BE2C (cell line): Measurements from ENCODE around the gene CSTB.

Source experiments
- DNase-seq: peaks from one replicate; pipeline ENCODE4 v3.0.0-alpha.2; 2020
- H3K27me3 ChIP-seq: fragments of 250-450 bp; sonication (Bioruptor Pico); 2 replicates; pipeline ENCODE4 v1.5.1; 2020; ENCODE audit warnings: mild to moderate bottlenecking
- H3K36me3 ChIP-seq: fragments of 250-450 bp; sonication (Bioruptor Pico); 2 replicates; pipeline ENCODE4 v1.5.1; 2020; ENCODE audit warnings: mild to moderate bottlenecking
- H3K4me1 ChIP-seq: fragments of 250-450 bp; sonication (Bioruptor Pico); 2 replicates; pipeline ENCODE4 v1.5.1; 2020
- H3K4me3 ChIP-seq: 2 replicates; pipeline ENCODE4 v1.5.1; 2011; ENCODE audit warnings: low read depth, low read length
- H3K9me3 ChIP-seq: fragments of 250-450 bp; sonication (Bioruptor Pico); 2 replicates; pipeline ENCODE4 v1.5.1; 2020
- CTCF ChIP-seq: IDR thresholded peaks from 2 replicates; pipeline ENCODE4 v1.5.1; 2012; ENCODE audit warnings: mild to moderate bottlenecking, low read depth, low read length

CSTB gene

GRCh38 chr21:43797415-43797814 is 21.3 kb upstream of the CSTB start:
- no peaks in the 10 kb centered on the region for H3K9me3 ChIP-seq
- H3K4me1 ChIP-seq: no peaks in the 10 kb centered on the region
- no peak for TF ChIP-seq CTCF
- no peaks in the 10 kb centered on the region for H3K27me3 ChIP-seq
- no peak overlapping the region for H3K4me3 ChIP-seq
- peaks cover 95% of the 10 kb centered on the region for H3K36me3 ChIP-seq
- DNase-seq: no peak

DNA sequence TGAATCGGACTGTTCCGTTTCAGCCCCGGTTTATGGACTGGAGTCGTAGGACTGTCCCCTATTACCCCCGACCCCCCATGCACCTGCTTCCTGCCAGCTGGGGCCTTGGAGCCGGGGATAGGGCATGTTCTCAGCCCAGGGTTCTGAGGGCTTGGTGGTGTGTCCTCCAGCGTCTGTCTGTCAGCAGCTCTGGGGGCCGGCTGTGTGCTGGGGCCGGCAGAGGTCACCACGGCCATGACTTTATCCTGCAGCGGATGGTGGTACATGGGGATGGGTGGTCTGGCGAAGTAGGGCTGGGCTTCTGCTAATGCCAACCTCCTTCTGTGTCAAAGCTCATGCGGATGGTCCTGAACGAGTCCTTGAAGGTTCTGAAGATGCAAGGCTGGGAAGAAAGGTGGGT is 18.7 kb upstream of the CSTB start:
- no peak for TF ChIP-seq CTCF
- no peaks in the 10 kb centered on the region for H3K27me3 ChIP-seq
- H3K4me3 ChIP-seq: no peak overlapping the region
- H3K36me3 ChIP-seq: peaks cover 88% of the 10 kb centered on the region
- DNase-seq: no peak
- no peaks in the 10 kb centered on the region for H3K4me1 ChIP-seq
- no peaks in the 10 kb centered on the region for H3K9me3 ChIP-seq

DNA sequence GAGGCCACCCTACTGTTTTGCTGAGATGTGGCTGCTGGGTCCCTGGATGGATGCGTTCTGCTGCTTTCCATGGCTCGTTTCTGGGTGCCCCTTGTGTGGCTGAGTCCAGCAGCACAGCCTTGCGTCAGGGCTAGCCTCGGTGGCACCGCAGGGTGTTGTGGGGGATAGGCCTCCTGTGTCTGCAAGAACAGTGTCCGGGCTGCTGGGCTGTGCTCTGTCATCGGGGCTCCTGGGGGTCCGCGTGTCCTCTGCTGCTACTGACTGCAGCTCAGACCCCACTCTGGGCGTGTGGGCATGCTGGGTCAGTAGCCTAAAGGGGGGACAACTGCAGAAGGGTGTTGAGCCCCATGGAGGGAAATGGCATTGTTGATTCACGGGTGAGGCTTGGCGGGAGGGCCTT is 18.2 kb upstream of the CSTB start:
- no peaks in the 10 kb centered on the region for H3K9me3 ChIP-seq
- peaks cover 84% of the 10 kb centered on the region for H3K36me3 ChIP-seq
- H3K4me3 ChIP-seq: no peak overlapping the region
- no peak for TF ChIP-seq CTCF
- no peaks in the 10 kb centered on the region for H3K4me1 ChIP-seq
- no peak for DNase-seq
- H3K27me3 ChIP-seq: no peaks in the 10 kb centered on the region

DNA sequence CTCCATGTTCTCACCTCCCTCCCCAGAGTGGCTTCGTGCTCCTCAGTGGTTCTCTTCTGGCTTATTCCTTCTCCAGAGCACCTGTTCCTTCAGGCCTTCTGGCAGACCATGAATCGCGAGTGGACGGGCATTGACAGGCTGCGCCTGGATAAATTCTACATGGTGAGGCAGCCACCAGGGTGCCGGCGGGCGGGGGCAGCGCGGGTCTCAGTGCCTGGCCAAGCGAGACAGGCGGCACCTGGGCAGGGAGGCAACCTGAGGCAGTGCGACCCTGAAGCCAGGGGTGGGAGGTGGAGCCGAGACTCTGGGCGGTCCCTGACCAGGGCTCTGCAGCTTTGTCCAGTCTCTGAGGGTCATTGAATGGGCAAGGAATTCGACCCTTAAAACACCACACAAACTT is 17.1 kb upstream of the CSTB start:
- Histone ChIP-seq H3K4me1 (no peaks in the 10 kb centered on the region), H3K4me3 (no peak overlapping the region), H3K36me3 (peaks cover 76% of the 10 kb centered on the region), H3K9me3 (no peaks in the 10 kb centered on the region), H3K27me3 (no peaks in the 10 kb centered on the region)
- DNase-seq: no peak
- TF ChIP-seq CTCF: no peak

GRCh38 chr21:43792406-43792805 is 16.3 kb upstream of the CSTB start:
- no peak for DNase-seq
- Histone ChIP-seq H3K9me3 (no peaks in the 10 kb centered on the region), H3K27me3 (no peaks in the 10 kb centered on the region), H3K4me3 (no peak overlapping the region), H3K36me3 (peaks cover 68% of the 10 kb centered on the region), H3K4me1 (no peaks in the 10 kb centered on the region)
- TF ChIP-seq CTCF: no peak

GRCh38 chr21:43790010-43790524 is 14.0 kb upstream of the CSTB start:
- no peaks in the 10 kb centered on the region for H3K9me3 ChIP-seq
- H3K27me3 ChIP-seq: no peaks in the 10 kb centered on the region
- TF ChIP-seq CTCF: no peak
- DNase-seq: no peak
- no peaks in the 10 kb centered on the region for H3K4me1 ChIP-seq
- H3K4me3 ChIP-seq: peak overlapping the region; percentile 98
- peaks cover 45% of the 10 kb centered on the region for H3K36me3 ChIP-seq
